Measurements from ENCODE around the gene OR2G6. TPM values are rescaled to one million over a fixed set of nuclear protein-coding genes. Genes with fewer than 3 reads are reported as not detected.
"Not testable (repeated sequence)": the region's sequence is repeated elsewhere in the genome, so short reads cannot be mapped to it uniquely, and the experiment has no call there.

OR2G6 gene
- total and polyA plus RNA-seq, 2 donors: not detected

- H3K4me1 ChIP-seq (ENCODE audit: insufficient read depth): not testable (repeated sequence)
- WGBS: no CpG with 5 or more reads among the region's 6 CpGs
Observed at GRCh38 chr1:248551027-248551426, 43.2 kb downstream of the OR2G6 start.

GRCh38 chr1:248562672-248563071 is 54.8 kb downstream of the OR2G6 start, which contains the start of gene OR2T29:
Gene OR2T29, minus strand, starts transcription at chr1:248562772. Its CDS starts 3,281 bp downstream, at chr1:248559491.
- not testable (repeated sequence) for H3K4me3 ChIP-seq (ENCODE audit: low read depth, low read length); H3K27ac ChIP-seq (ENCODE audit: low read depth); DNase-seq (ENCODE audit: extremely low spot score); H3K36me3 ChIP-seq (ENCODE audit: insufficient read depth); H3K4me1 ChIP-seq (ENCODE audit: insufficient read depth)
- WGBS: 86% methylated on average over 3 of the region's 3 CpGs

More at GRCh38 chr1:248551027-248551426, 43.2 kb downstream of the OR2G6 start:
- not testable (repeated sequence) for H3K4me3 ChIP-seq (ENCODE audit: low read depth, low read length); H3K36me3 ChIP-seq (ENCODE audit: insufficient read depth); H3K27ac ChIP-seq (ENCODE audit: low read depth); DNase-seq (ENCODE audit: extremely low spot score)

GRCh38 chr1:248565530-248566373 is 57.9 kb downstream of the OR2G6 start:
- not testable (repeated sequence) for H3K4me1 ChIP-seq (ENCODE audit: insufficient read depth); DNase-seq (ENCODE audit: extremely low spot score); H3K4me3 ChIP-seq (ENCODE audit: low read depth, low read length); H3K36me3 ChIP-seq (ENCODE audit: insufficient read depth); H3K27ac ChIP-seq (ENCODE audit: low read depth)
- 61% methylated on average over 11 of the region's 11 CpGs for WGBS

- H3K4me3 ChIP-seq (ENCODE audit: low read depth, low read length): not testable (repeated sequence)
- 67% methylated on average over 2 of the region's 2 CpGs for WGBS
Observed at GRCh38 chr1:248569049-248569448, 61.2 kb downstream of the OR2G6 start.

GRCh38 chr1:248570811-248571210 is 62.9 kb downstream of the OR2G6 start:
- DNase-seq (ENCODE audit: extremely low spot score); H3K36me3 ChIP-seq (ENCODE audit: insufficient read depth): not testable (repeated sequence)
- WGBS: 78% methylated on average over 3 of the region's 3 CpGs

More at GRCh38 chr1:248569049-248569448, 61.2 kb downstream of the OR2G6 start:
- H3K4me1 ChIP-seq (ENCODE audit: insufficient read depth); DNase-seq (ENCODE audit: extremely low spot score); H3K27ac ChIP-seq (ENCODE audit: low read depth); H3K36me3 ChIP-seq (ENCODE audit: insufficient read depth): not testable (repeated sequence)

GRCh38 chr1:248572049-248572448 is 64.2 kb downstream of the OR2G6 start:
- no CpG with 5 or more reads among the region's 1 CpG for WGBS
- not testable (repeated sequence) for H3K27ac ChIP-seq (ENCODE audit: low read depth); DNase-seq (ENCODE audit: extremely low spot score); H3K4me3 ChIP-seq (ENCODE audit: low read depth, low read length); H3K36me3 ChIP-seq (ENCODE audit: insufficient read depth); H3K4me1 ChIP-seq (ENCODE audit: insufficient read depth)

More at GRCh38 chr1:248570811-248571210, 62.9 kb downstream of the OR2G6 start:
- not testable (repeated sequence) for H3K4me1 ChIP-seq (ENCODE audit: insufficient read depth); H3K27ac ChIP-seq (ENCODE audit: low read depth); H3K4me3 ChIP-seq (ENCODE audit: low read depth, low read length)

- WGBS: 85% methylated on average over 5 of the region's 8 CpGs
- not testable (repeated sequence) for H3K4me3 ChIP-seq (ENCODE audit: low read depth, low read length); H3K27ac ChIP-seq (ENCODE audit: low read depth); DNase-seq (ENCODE audit: extremely low spot score); H3K4me1 ChIP-seq (ENCODE audit: insufficient read depth); H3K36me3 ChIP-seq (ENCODE audit: insufficient read depth)
Observed at GRCh38 chr1:248573856-248574255, 66.0 kb downstream of the OR2G6 start.

GRCh38 chr1:248574657-248575056 is 66.8 kb downstream of the OR2G6 start, which contains the start of gene OR2T34:
Gene OR2T34, minus strand, starts transcription at chr1:248574757. Its CDS starts 0 bp downstream, at chr1:248574757.
- not testable (repeated sequence) for H3K27ac ChIP-seq (ENCODE audit: low read depth); H3K4me3 ChIP-seq (ENCODE audit: low read depth, low read length); DNase-seq (ENCODE audit: extremely low spot score); H3K36me3 ChIP-seq (ENCODE audit: insufficient read depth); H3K4me1 ChIP-seq (ENCODE audit: insufficient read depth)
- WGBS: 87% methylated on average over 3 of the region's 3 CpGs

- 82% methylated on average over 9 of the region's 9 CpGs for WGBS
- H3K4me1 ChIP-seq (ENCODE audit: insufficient read depth): no peaks in the 10 kb centered on the region
- no peak for DNase-seq (ENCODE audit: extremely low spot score)
- H3K4me3 ChIP-seq (ENCODE audit: low read depth, low read length): no peak overlapping the region
- H3K27ac ChIP-seq (ENCODE audit: low read depth): no peak overlapping the region
- no peaks in the 10 kb centered on the region for H3K36me3 ChIP-seq (ENCODE audit: insufficient read depth)
Observed at GRCh38 chr1:248576260-248576980, 68.5 kb downstream of the OR2G6 start.

Other genes starting within 250 kb of the OR2G6 start
- gene OR2T33, start 230.1 kb upstream of the OR2G6 start, total RNA-seq: not detected
- not detected for gene OR2T33, start 230.1 kb upstream of the OR2G6 start, polyA plus RNA-seq
- gene OR2T12, start 204.6 kb upstream of the OR2G6 start, total RNA-seq: not detected
- not detected for gene OR2T12, start 204.6 kb upstream of the OR2G6 start, polyA plus RNA-seq
- gene OR2M7, start 183.5 kb upstream of the OR2G6 start, total RNA-seq: not detected
- gene OR2M7, start 183.5 kb upstream of the OR2G6 start, polyA plus RNA-seq: not detected
- gene OR14C36, start 159.3 kb upstream of the OR2G6 start, total RNA-seq: not detected
- not detected for gene OR14C36, start 159.3 kb upstream of the OR2G6 start, polyA plus RNA-seq
- gene OR2T4, start 146.4 kb upstream of the OR2G6 start, total RNA-seq: not detected
- not detected for gene OR2T4, start 146.4 kb upstream of the OR2G6 start, polyA plus RNA-seq
- not detected for gene OR2T6, start 132.3 kb upstream of the OR2G6 start, total RNA-seq
- not detected for gene OR2T6, start 132.3 kb upstream of the OR2G6 start, polyA plus RNA-seq
- gene OR2T1, start 105.0 kb upstream of the OR2G6 start, total RNA-seq: not detected
- not detected for gene OR2T1, start 105.0 kb upstream of the OR2G6 start, polyA plus RNA-seq
- not detected for gene OR2T2, start 62.4 kb upstream of the OR2G6 start, total RNA-seq
- gene OR2T2, start 62.4 kb upstream of the OR2G6 start, polyA plus RNA-seq: not detected
- not detected for gene OR2T3, start 34.7 kb upstream of the OR2G6 start, total RNA-seq
- not detected for gene OR2T3, start 34.7 kb upstream of the OR2G6 start, polyA plus RNA-seq
- not detected for gene OR2T5, start 19.5 kb upstream of the OR2G6 start, total RNA-seq
- gene OR2T5, start 19.5 kb upstream of the OR2G6 start, polyA plus RNA-seq: not detected
- gene OR2T29, start 54.7 kb downstream of the OR2G6 start, total RNA-seq: not detected
- gene OR2T29, start 54.7 kb downstream of the OR2G6 start, polyA plus RNA-seq: not detected
- gene OR2T34, start 66.7 kb downstream of the OR2G6 start, total RNA-seq: not detected
- not detected for gene OR2T34, start 66.7 kb downstream of the OR2G6 start, polyA plus RNA-seq
- gene OR2T10, start 89.6 kb downstream of the OR2G6 start, total RNA-seq: not detected
- gene OR2T10, start 89.6 kb downstream of the OR2G6 start, polyA plus RNA-seq: not detected
- gene OR2T11, start 127.0 kb downstream of the OR2G6 start, total RNA-seq: not detected
- not detected for gene OR2T11, start 127.0 kb downstream of the OR2G6 start, polyA plus RNA-seq
- gene OR2T35, start 137.2 kb downstream of the OR2G6 start, total RNA-seq: not detected
- gene OR2T35, start 137.2 kb downstream of the OR2G6 start, polyA plus RNA-seq: not detected
- gene OR2T27, start 147.5 kb downstream of the OR2G6 start, total RNA-seq: not detected
- not detected for gene OR2T27, start 147.5 kb downstream of the OR2G6 start, polyA plus RNA-seq
- not detected for gene OR14I1, start 194.7 kb downstream of the OR2G6 start, total RNA-seq
- gene OR14I1, start 194.7 kb downstream of the OR2G6 start, polyA plus RNA-seq: not detected
- not detected for gene LYPD8, start 247.7 kb downstream of the OR2G6 start, total RNA-seq
- gene LYPD8, start 247.7 kb downstream of the OR2G6 start, polyA plus RNA-seq: not detected